Stimulated activated CD8-positive, alpha-beta memory T cell treated with anti-CD3 and anti-CD28 coated beads, Interleukin-15, amount 100 ng/mL, for 48 hours (primary cell): ENCODE data around the gene HIC2.
"Not testable (repeated sequence)": the region's sequence is repeated elsewhere in the genome, so short reads cannot be mapped to it uniquely, and the experiment has no call there.

Source experiments
- DNase-seq, 2 donors: peaks; one replicate each; pipeline ENCODE4 v3.0.0-alpha.2; 2020; ENCODE audit warnings: low read depth in 2 of 2

Gene HIC2

DNA sequence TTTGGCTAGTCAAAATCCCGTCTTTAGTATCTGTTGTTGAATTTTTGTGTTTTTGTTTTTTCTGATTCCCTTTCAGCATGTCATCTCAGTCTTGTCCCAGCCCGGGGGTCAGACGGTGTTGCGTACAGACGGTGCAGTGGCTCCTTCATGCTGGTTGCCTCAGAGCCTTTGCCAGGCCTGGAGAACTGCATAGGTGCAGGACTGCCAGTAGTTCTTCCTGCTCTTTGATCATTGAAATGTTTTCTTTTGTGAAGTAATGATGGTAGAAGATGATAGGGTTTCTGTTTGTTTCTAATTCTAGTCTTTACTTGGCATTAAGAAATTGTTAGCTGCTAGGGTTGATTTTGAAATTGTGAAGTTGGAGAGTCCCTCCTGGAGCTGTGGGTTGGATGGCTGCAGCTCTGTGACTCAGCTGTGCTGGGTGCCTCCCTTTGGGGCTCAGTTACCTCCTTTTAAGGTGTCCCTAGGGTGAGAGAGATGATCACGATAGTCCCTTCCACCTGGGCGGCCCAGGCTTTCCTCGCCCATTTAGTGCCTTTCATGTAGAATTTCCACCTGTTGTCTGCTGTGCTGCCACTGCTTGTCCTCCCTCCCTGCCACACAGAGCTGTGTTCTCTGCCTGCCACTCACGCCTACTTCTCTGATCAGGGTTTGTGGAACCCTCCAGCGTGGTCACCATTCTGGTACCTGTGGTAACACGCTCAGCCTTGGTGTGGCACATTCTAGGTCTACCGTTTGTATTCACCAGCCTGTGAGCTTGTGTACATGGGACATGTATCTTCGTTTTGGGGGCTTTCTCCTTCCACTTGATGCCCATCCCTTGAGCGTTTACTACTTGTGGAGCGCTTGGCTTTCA, 17.4 kb downstream of the HIC2 start:
- DNase-seq, result not testable (repeated sequence)

DNA sequence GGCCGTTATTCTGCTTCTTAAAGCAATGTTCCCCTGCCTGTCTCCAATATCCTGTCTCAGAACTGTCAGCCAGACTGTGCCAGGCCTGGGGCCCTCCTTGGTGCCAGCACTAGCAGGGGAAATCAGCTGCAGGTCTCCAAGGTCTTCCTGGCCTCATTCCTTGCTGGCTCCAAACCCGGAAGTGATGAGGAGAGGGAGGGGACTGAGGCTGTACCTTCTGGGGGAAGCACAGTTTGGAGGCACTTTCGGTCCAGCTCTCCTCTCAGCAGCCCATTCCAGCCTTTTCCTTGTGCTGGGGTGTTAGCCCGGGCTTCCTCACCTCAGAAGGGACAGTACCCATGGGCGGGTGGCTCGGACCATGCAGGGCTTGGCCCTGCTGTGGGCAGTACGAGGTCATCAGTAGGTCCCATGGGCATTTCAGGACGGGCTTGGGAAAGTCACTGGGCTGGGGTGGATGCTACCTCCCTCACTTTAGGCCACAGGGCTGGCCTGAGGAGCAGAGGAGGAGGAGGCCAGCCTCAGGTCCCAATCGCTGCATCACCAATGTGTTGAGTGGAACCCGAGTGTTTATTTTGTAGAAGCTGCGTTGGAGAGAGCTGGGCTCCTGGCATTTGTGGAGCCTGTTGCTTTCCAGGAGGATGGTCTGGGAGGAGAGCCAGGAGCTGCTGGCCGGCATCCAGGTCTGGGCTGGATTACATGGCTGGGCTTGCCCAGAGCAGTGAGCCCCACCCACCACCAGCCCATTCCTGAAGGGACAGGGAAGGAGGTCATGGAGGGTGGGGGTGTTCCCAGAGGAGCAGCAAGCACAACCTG, 19.0 kb downstream of the HIC2 start:
- DNase-seq, result not testable (repeated sequence)

GRCh38 chr22:21438013-21438412, 20.8 kb downstream of the HIC2 start:
- DNase-seq, result not testable (repeated sequence)

DNA sequence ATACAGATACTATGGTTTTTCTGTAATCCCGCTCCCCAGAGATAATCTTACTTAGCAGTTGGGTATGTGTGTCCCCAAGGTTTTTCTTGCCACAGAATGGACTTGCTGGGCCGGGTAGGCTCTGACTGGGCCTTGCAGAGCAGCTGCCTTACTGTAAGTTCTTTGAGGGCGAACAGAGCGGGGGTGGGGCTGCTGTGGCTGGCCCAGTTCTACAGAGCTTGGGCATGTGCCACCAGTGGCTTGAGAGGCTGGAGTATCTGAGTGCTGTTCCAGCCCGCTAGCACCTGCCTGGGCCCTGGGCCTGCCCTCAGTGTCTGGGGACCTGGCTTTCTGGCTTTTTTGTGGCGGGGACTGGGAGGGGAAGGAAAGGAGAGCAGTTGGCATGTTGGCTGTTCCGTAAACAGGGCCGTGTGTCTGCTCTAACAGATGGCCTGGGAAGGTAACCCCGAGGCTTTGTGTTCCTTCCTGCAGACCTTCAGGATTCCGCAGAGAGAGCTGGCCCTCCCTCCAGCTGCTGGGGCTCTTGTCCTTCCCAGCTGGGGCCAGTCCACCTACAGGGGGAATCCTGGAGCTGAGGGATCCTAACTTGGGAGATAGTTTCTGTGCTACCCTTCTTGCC, 23.0 kb downstream of the HIC2 start:
- DNase-seq, result not testable (repeated sequence)

DNA sequence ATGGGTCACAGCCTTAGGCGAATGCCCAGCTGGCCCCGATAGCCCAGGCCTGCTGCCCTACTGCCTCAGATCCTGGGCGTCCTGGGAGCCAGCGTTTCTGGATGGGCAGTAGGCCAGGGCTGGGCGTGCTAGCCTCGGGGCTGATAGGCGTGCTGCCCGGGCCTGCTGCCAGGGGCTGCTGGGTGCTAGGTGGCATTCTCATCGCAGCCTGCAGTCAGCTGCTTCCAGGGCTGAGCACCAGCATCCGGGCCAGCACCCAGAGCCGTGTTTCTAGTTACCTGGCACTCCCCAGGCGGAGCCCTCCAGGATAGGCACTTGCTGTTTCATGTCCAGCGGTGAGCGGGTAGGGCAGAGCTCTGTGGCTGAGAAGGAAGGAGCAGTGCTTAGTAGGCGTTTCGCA, 23.5 kb downstream of the HIC2 start:
- DNase-seq, result not testable (repeated sequence)

DNA sequence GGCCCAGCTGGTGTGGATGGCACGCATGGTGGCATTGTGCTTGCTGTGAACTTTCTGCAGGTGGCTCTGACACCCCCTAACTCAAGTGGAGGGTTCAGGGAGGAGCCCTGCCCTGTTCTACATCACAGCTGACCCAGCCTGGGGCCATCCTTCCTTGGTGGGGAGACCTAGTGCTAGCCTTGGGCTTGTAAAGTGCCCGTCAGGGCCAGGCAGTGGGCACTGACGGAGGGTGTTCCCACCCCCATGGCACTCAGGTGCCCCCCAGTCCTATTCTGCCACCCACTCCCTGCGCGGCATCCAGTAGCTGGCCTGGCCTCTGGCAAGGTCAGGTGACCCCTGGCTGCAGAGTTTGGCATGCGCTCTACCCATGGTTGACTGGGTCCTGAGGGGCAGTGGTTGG, 24.0 kb downstream of the HIC2 start:
- not testable (repeated sequence) for DNase-seq

DNA sequence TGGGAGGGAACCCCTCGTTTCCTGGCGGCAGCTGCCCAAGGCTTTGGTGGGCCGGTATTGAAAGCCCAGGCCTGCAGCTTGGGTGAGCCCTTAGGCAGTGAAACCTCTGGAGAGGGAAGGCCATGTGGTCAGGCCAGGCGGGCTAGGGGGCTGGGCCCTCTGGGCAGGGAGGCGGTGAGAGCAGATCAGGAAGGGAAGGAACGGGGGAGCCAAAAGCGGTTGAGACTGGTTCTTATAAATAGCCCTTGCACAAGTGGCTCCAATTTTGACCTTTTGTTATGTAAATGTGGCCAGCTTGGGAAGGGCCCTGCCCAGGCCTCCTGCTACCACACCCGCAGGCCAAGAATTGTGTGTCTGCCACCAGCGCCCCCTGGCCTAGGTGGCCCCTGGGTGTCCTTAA, 25.0 kb downstream of the HIC2 start:
- not testable (repeated sequence) for DNase-seq

DNA sequence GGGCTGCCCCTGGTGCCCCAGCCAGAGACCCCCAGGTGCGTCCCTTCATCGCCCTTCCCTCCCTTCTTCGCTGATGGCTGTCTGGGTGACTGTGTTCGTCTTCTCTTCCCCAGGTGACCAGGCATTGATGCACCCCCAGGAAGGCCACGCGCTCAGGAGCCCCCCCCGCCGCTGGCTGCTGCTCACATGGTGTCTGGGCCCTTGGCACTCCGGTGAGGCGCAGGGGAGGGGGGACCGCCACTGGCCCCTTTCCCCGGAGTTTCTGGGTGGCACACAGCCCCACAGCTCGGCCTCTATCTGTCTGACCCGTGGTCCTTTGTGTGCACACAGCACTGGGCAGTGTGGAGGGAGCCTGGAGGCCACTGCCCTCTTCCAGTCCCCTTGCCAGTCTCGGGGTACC, 25.5 kb downstream of the HIC2 start:
- not testable (repeated sequence) for DNase-seq

- no peak for DNase-seq
Observed at GRCh38 chr22:21443057-21443734, 26.0 kb downstream of the HIC2 start.

DNA sequence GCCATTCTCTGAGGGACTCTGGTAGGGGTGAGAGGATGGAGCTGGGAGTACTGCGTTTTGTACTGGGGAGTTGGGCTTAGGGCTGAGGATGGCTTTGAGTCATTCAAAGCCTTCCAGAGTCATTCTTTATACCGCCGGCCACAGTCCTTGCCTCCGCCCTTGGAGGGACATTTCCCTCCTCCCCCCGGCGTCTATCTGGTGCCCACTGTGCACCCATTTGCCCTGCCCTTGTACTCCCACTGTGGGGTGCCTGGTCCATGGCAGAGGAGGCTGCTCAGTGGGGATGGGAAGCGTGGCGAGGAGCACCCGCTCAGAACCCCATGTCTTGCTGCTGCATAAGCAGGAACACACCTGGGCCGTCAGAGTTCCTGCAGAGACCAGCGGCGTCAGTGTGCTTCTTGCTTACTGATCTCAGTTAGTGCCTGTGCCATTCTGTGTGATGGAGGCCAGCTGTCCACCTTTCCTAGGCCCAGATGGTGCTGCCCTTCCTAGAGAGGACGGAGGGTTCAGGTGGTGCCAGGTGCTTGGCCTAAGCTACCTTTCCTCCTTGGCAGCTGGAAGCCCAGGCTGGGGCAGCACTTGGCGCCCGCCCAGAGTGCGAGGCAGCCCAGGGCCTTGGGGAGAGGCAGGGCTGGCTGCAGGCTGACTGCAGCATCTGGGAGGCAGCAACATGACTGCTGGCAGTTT, 26.7 kb downstream of the HIC2 start:
- DNase-seq, result no peak

DNA sequence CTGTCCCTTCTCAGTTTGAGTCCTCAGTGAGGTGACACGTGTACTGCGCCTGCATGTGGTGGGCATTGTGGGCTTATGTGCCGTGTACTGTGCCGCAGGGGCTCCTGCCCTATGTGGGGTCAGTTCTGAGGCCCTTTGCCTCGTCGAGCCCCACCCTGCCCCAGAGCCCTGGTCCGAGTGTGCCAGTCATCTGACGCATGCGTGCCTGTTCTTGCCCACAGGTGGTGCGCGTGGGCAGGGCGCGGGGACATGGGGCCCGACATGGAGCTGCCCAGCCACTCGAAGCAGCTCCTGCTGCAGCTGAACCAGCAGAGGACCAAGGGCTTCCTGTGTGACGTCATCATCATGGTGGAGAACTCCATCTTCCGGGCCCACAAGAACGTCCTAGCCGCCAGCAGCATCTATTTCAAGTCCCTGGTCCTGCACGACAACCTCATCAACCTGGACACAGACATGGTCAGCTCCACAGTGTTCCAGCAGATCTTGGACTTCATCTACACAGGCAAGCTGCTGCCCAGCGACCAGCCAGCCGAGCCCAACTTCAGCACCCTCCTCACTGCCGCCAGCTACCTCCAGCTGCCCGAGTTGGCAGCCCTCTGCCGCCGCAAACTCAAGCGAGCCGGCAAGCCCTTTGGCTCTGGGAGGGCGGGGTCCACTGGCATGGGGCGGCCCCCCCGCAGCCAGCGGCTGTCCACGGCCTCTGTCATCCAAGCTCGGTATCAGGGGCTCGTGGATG, 27.7 kb downstream of the HIC2 start:
- DNase-seq, result no peak

GRCh38 chr22:21445437-21446127, 28.4 kb downstream of the HIC2 start:
- no peak for DNase-seq

- no peak for DNase-seq
Observed at GRCh38 chr22:21446128-21446826, 29.1 kb downstream of the HIC2 start.

DNA sequence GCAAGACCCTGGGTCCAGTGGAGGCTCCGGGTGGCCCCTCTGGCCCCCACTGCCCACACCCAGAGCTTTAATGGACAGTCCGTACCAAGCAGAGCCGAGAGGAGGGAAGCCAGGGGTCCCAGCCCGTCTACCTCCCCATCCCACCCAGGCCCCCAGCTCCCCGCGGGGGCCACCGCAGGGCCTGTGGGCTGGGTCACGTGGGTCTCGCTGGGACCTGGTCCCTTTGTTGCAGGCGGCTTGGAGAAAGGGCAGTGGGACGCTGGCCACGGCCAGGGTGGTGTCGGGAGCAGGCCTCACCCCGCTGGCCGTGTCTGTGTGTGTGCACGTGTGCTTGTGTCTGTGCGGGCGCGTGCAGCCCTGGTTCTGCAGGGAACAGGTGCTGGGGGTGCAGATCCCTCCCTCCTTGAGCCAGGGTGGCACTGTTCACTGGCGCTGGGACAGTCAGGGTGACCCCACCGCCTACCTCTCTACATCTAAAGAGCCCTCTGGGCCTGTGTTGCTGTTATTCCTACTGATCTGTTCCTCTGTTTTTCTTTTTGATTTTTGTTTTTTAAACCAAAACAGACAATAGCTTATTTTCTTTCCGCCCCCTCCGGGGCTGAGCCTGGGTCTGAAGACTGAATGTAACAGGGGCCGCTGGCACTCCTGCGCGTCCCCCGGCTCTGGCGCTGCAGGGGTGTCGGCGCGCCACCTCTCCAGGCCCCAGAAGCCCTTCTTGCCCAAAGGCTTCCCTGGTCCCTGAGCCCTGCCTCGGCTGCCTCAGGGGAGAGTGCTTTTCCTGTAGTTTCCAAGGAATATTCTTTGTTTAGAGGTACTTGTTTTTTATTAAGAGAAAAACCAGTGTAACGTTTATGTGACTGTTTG, 29.9 kb downstream of the HIC2 start:
- DNase-seq, result no peak

- DNase-seq, result no peak
Observed at GRCh38 chr22:21447694-21448402, 30.7 kb downstream of the HIC2 start.

DNA sequence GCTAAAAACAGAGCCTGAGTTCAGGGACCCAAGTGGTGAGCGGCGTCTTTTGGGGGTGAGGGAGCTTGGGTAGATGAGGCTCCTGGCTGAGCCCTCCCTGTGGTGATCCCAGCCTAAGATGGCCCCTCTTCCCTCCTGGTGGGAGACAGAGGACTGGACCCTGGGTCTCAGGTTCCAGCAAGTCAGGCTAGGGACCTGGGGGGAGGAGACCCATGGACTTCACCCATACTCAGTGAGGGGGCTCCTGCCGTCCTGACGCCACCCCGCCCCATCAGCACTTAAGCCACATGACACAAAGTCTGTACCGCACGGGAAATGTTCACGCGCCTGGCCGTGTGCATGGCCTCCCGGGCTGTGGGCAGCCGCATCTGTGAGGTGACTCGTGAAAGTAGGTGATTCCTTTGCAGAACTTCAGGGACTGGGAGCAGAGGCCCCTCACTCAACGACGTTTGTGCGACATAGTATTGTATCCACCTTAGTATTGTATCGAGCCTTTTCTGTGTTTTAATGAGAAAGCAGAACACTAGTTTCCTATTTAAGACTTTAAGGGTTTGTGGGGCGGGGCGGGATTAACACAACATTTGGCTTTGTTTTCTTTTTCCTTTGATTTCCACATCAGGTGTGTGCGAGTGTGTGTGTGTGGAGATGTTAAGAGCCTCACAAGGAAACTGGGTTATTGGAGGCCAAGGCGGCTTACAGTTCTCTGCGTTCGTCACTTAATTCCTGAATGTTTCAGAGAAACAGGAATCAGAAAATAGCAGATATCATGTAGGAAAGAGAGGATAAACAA, 31.7 kb downstream of the HIC2 start:
- DNase-seq, result no peak
